H1 (cell line): Measurements from ENCODE around the gene ZBTB46. TPM values are rescaled to one million over a fixed set of nuclear protein-coding genes. Genes with fewer than 3 reads are reported as not detected.

Source experiments
- BRCA1 ChIP-seq: IDR thresholded peaks from 2 replicates; pipeline ENCODE4 v1.6.1; 2012; ENCODE audit warnings: low read depth, low read length, improper control_type of control experiment
- CEBPB ChIP-seq: IDR thresholded peaks from 2 replicates; pipeline ENCODE4 v1.6.1; 2012; ENCODE audit warnings: low read depth, low read length
- FOSL1 ChIP-seq: IDR thresholded peaks from 2 replicates; pipeline ENCODE4 v1.6.1; 2011; ENCODE audit warnings: mild to moderate bottlenecking, low read depth, low read length, moderate library complexity; ENCODE audit not compliant: insufficient read depth
- MAFK ChIP-seq: IDR thresholded peaks from 2 replicates; pipeline ENCODE4 v1.6.1; 2012; ENCODE audit warnings: low read depth, mild to moderate bottlenecking, improper control_type of control experiment, low read length
- TAF7 ChIP-seq: optimal IDR thresholded peaks from 2 replicates; pipeline ENCODE3; 2011; ENCODE audit warnings: low read depth, mild to moderate bottlenecking, inconsistent platforms, low read length, moderate library complexity, borderline replicate concordance
- polyA plus RNA-seq, 7 experiments: library from polyadenylated mRNA; depleted of rRNA in 3 of 7; stranded (reverse) in 5 of 7; unstranded in 2 of 7; fragments of >200 nt in 5 of 7; fragments of 200-250 nt in 2 of 7; gene quantifications; 1 replicate in 5 of 7; 2 replicates in 1 of 7; 4 replicates in 1 of 7; pipeline versions ENCODE4 v1.2.1 to v1.2.3, GENCODE V29; 2011 to 2013; ENCODE audit warnings: missing spikeins in 2 of 7, mixed read lengths in 2 of 7
- total RNA-seq: library from RNA; stranded (reverse); fragmentation: NEBNext Ultra II Directional; extraction: Animal tissue kit (Norgen Biotek cat#: 25700); gene quantifications from 2 replicates; pipeline ENCODE4 v1.2.1, GENCODE V29; 2021
- TF ChIP-seq, protein P1 (sequence below): fragments of 300-600 bp; sonication (generic); IDR thresholded peaks from 2 replicates; pipeline ENCODE4 v1.7.1; 2012; ENCODE audit warnings: low read length, moderate library complexity, mild to moderate bottlenecking, inconsistent platforms; ENCODE audit not compliant: insufficient replicate concordance
- TF ChIP-seq, protein P2 (sequence below): IDR thresholded peaks from 2 replicates; pipeline ENCODE4 v1.6.1; 2011; ENCODE audit warnings: low read length, improper control_type of control experiment

The ZBTB46 gene
- total and polyA plus RNA-seq, 2 of the 8 experiments (the other 6 are each of a cell fraction or from before 2014, with no cell fraction given), result 6.4 to 22.4 TPM

DNA sequence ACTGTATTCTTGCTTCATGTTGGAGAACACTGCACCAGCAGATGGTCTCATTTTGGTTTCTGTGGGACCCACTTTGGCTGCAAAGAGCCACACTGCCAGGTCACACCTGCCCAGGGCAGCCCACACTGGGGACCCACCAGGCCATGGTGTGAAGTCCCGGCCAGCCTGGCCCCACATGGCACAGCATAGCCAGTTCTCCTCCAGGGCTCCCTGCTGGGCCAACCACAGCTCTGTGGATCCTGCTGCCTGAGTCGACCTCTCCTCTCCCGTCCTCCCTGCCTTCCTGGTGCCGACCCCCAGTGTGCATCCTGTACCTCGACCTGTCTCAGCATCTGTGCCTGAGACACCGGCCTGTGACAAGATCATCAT is 126.3 kb downstream of the ZBTB46 start (continued):
- TF ChIP-seq, protein P1, sequence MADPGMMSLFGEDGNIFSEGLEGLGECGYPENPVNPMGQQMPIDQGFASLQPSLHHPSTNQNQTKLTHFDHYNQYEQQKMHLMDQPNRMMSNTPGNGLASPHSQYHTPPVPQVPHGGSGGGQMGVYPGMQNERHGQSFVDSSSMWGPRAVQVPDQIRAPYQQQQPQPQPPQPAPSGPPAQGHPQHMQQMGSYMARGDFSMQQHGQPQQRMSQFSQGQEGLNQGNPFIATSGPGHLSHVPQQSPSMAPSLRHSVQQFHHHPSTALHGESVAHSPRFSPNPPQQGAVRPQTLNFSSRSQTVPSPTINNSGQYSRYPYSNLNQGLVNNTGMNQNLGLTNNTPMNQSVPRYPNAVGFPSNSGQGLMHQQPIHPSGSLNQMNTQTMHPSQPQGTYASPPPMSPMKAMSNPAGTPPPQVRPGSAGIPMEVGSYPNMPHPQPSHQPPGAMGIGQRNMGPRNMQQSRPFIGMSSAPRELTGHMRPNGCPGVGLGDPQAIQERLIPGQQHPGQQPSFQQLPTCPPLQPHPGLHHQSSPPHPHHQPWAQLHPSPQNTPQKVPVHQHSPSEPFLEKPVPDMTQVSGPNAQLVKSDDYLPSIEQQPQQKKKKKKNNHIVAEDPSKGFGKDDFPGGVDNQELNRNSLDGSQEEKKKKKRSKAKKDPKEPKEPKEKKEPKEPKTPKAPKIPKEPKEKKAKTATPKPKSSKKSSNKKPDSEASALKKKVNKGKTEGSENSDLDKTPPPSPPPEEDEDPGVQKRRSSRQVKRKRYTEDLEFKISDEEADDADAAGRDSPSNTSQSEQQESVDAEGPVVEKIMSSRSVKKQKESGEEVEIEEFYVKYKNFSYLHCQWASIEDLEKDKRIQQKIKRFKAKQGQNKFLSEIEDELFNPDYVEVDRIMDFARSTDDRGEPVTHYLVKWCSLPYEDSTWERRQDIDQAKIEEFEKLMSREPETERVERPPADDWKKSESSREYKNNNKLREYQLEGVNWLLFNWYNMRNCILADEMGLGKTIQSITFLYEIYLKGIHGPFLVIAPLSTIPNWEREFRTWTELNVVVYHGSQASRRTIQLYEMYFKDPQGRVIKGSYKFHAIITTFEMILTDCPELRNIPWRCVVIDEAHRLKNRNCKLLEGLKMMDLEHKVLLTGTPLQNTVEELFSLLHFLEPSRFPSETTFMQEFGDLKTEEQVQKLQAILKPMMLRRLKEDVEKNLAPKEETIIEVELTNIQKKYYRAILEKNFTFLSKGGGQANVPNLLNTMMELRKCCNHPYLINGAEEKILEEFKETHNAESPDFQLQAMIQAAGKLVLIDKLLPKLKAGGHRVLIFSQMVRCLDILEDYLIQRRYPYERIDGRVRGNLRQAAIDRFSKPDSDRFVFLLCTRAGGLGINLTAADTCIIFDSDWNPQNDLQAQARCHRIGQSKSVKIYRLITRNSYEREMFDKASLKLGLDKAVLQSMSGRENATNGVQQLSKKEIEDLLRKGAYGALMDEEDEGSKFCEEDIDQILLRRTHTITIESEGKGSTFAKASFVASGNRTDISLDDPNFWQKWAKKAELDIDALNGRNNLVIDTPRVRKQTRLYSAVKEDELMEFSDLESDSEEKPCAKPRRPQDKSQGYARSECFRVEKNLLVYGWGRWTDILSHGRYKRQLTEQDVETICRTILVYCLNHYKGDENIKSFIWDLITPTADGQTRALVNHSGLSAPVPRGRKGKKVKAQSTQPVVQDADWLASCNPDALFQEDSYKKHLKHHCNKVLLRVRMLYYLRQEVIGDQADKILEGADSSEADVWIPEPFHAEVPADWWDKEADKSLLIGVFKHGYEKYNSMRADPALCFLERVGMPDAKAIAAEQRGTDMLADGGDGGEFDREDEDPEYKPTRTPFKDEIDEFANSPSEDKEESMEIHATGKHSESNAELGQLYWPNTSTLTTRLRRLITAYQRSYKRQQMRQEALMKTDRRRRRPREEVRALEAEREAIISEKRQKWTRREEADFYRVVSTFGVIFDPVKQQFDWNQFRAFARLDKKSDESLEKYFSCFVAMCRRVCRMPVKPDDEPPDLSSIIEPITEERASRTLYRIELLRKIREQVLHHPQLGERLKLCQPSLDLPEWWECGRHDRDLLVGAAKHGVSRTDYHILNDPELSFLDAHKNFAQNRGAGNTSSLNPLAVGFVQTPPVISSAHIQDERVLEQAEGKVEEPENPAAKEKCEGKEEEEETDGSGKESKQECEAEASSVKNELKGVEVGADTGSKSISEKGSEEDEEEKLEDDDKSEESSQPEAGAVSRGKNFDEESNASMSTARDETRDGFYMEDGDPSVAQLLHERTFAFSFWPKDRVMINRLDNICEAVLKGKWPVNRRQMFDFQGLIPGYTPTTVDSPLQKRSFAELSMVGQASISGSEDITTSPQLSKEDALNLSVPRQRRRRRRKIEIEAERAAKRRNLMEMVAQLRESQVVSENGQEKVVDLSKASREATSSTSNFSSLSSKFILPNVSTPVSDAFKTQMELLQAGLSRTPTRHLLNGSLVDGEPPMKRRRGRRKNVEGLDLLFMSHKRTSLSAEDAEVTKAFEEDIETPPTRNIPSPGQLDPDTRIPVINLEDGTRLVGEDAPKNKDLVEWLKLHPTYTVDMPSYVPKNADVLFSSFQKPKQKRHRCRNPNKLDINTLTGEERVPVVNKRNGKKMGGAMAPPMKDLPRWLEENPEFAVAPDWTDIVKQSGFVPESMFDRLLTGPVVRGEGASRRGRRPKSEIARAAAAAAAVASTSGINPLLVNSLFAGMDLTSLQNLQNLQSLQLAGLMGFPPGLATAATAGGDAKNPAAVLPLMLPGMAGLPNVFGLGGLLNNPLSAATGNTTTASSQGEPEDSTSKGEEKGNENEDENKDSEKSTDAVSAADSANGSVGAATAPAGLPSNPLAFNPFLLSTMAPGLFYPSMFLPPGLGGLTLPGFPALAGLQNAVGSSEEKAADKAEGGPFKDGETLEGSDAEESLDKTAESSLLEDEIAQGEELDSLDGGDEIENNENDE, result no peak
- TF ChIP-seq, protein P2, sequence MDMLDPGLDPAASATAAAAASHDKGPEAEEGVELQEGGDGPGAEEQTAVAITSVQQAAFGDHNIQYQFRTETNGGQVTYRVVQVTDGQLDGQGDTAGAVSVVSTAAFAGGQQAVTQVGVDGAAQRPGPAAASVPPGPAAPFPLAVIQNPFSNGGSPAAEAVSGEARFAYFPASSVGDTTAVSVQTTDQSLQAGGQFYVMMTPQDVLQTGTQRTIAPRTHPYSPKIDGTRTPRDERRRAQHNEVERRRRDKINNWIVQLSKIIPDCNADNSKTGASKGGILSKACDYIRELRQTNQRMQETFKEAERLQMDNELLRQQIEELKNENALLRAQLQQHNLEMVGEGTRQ, result no peak
- TF ChIP-seq CEBPB, result no peak
- no peak for TF ChIP-seq BRCA1
- TF ChIP-seq TAF7, result no peak
- TF ChIP-seq MAFK, result no peak
- no peak for TF ChIP-seq FOSL1
